H1 (cell line): ENCODE data around the gene YWHAG. TPM values are rescaled to one million over a fixed set of nuclear protein-coding genes. Genes with fewer than 3 reads are reported as not detected.

Experiments
- CTCF ChIA-PET: fragments of 300-600 bp; sonication (Branson Sonifier 250); formaldehyde crosslinking; loops from one replicate; lab custom pipeline; 2021; ENCODE audit not compliant: partially characterized antibody; lab: Charles Lee
- POLR2A ChIA-PET: fragments of 300-600 bp; sonication (Branson Sonifier 250); formaldehyde crosslinking; loops from one replicate; lab custom pipeline; 2021; ENCODE audit warnings: inconsistent platforms; ENCODE audit not compliant: partially characterized antibody; lab: Charles Lee
- DNase-seq, 2 experiments: peaks; one replicate each; pipeline versions ENCODE4 v3.0.0 to v3.0.0-alpha.2; 2010 to 2022; ENCODE audit warnings: low spot score in 2 of 2, low read depth in 1 of 2, mixed read lengths in 1 of 2
- FAIRE-seq: peaks from 2 replicates; lab custom pipeline; 2011; peaks lifted over from hg19 to GRCh38; lab: Jason Lieb, UNC
- H2AFZ ChIP-seq: 2 replicates; pipeline ENCODE4 v1.8.1; 2012; ENCODE audit warnings: low read length, inconsistent platforms
- H2AK5ac ChIP-seq: 2 replicates; pipeline ENCODE4 v1.6.1; 2013; ENCODE audit warnings: low read depth, low read length
- H2BK120ac ChIP-seq: replicated peaks from 2 replicates; pipeline ENCODE3; 2013; ENCODE audit warnings: low read depth, low read length, inconsistent platforms
- H2BK12ac ChIP-seq: 2 replicates; pipeline ENCODE4 v1.6.1; 2013; ENCODE audit warnings: low read depth, low read length
- H2BK15ac ChIP-seq: 2 replicates; pipeline ENCODE4 v1.6.1; 2013; ENCODE audit warnings: low read length
- H2BK20ac ChIP-seq: 2 replicates; pipeline ENCODE4 v1.6.1; 2013; ENCODE audit warnings: low read length
- H2BK5ac ChIP-seq: 2 replicates; pipeline ENCODE4 v1.6.1; 2013; ENCODE audit warnings: low read depth, low read length
- H3K14ac ChIP-seq: 2 replicates; pipeline ENCODE4 v1.6.1; 2013; ENCODE audit warnings: inconsistent platforms; ENCODE audit not compliant: insufficient read length
- H3K18ac ChIP-seq: 2 replicates; pipeline ENCODE4 v1.6.1; 2013; ENCODE audit warnings: low read length; ENCODE audit errors: extremely low read depth
- H3K23ac ChIP-seq: 2 replicates; pipeline ENCODE4 v1.6.1; 2013; ENCODE audit warnings: inconsistent platforms; ENCODE audit not compliant: insufficient read length
- H3K23me2 ChIP-seq: 2 replicates; pipeline ENCODE4 v1.6.1; 2013; ENCODE audit warnings: low read depth, low read length
- H3K27ac ChIP-seq: 2 replicates; pipeline ENCODE4 v1.6.1; 2011; ENCODE audit warnings: low read depth, low read length, inconsistent platforms
- H3K27me3 ChIP-seq, 4 experiments: replicated peaks in 1 of 4; 1 replicate in 1 of 4; 2 replicates in 3 of 4; pipeline versions ENCODE4 v1.6.1 to v1.8.1; 2011 to 2013; ENCODE audit warnings: low read length in 3 of 4, mild to moderate bottlenecking in 3 of 4, inconsistent platforms in 2 of 4, mixed read lengths in 2 of 4, moderate library complexity in 1 of 4; ENCODE audit not compliant: control insufficient read depth in 3 of 4, insufficient read depth in 3 of 4; ENCODE audit errors: extremely low read depth in 1 of 4
- H3K36me3 ChIP-seq, 4 experiments: 2 replicates each; pipeline versions ENCODE4 v1.6.1 to v1.8.1; 2011 to 2013; ENCODE audit warnings: mild to moderate bottlenecking in 4 of 4, low read length in 3 of 4, moderate library complexity in 2 of 4, control low read depth in 1 of 4, inconsistent platforms in 1 of 4; ENCODE audit not compliant: insufficient read depth in 4 of 4, control insufficient read depth in 2 of 4
- H3K4ac ChIP-seq: replicated peaks from 2 replicates; pipeline ENCODE3; 2013; ENCODE audit warnings: low read length, low read depth, mixed read lengths, inconsistent platforms; ENCODE audit not compliant: insufficient read length
- H3K4me1 ChIP-seq, 4 experiments: replicated peaks in 1 of 4; 1 replicate in 1 of 4; 2 replicates in 3 of 4; pipeline versions ENCODE4 v1.6.1 to v1.8.1; 2011 to 2013; ENCODE audit warnings: low read length in 3 of 4, inconsistent platforms in 2 of 4, mixed read lengths in 1 of 4; ENCODE audit not compliant: insufficient read depth in 4 of 4, control insufficient read depth in 3 of 4
- H3K4me2 ChIP-seq, 2 experiments: 2 replicates each; pipeline versions ENCODE4 v1.6.1 to v1.8.1; 2011 to 2013; ENCODE audit warnings: low read depth in 2 of 2, low read length in 2 of 2, control low read depth in 1 of 2, inconsistent platforms in 1 of 2, mild to moderate bottlenecking in 1 of 2; ENCODE audit not compliant: insufficient read depth in 1 of 2
- H3K4me3 ChIP-seq, 4 experiments: fragments of 200-600, 300-600 bp in 1 of 4; sonication (generic), shearing (Covaris generic), sonication (Bioruptor Twin) in 1 of 4; 2 replicates each; pipeline versions ENCODE4 v1.5.1 to v1.8.1; 2011 to 2016; ENCODE audit warnings: low read length in 4 of 4, low read depth in 3 of 4, control low read depth in 2 of 4, inconsistent platforms in 2 of 4, mild to moderate bottlenecking in 2 of 4, mixed read lengths in 1 of 4, moderate library complexity in 1 of 4; ENCODE audit not compliant: insufficient read depth in 2 of 4; ENCODE audit errors: extremely low read depth in 1 of 4
- H3K56ac ChIP-seq: replicated peaks from 2 replicates; pipeline ENCODE3; 2013; ENCODE audit warnings: low read depth, mild to moderate bottlenecking, mixed read lengths, low read length, inconsistent platforms; ENCODE audit not compliant: insufficient read length
- H3K79me1 ChIP-seq: 2 replicates; pipeline ENCODE4 v1.6.1; 2013; ENCODE audit warnings: low read depth, low read length, control low read depth
- H3K79me2 ChIP-seq, 2 experiments: 2 replicates each; pipeline versions ENCODE4 v1.6.1 to v1.8.1; 2012 to 2013; ENCODE audit warnings: low read length in 2 of 2, mild to moderate bottlenecking in 2 of 2, inconsistent platforms in 1 of 2; ENCODE audit not compliant: insufficient read depth in 2 of 2, control insufficient read depth in 1 of 2
- H3K9ac ChIP-seq, 4 experiments: replicated peaks in 1 of 4; 1 replicate in 1 of 4; 2 replicates in 3 of 4; pipeline versions ENCODE4 v1.6.1 to v1.8.1; 2011 to 2013; ENCODE audit warnings: low read depth in 3 of 4, low read length in 3 of 4, control low read depth in 2 of 4, mild to moderate bottlenecking in 2 of 4, moderate library complexity in 2 of 4, inconsistent platforms in 1 of 4; ENCODE audit errors: extremely low read depth in 1 of 4
- H3K9me3 ChIP-seq, 2 experiments: 2 replicates each; pipeline versions ENCODE4 v1.6.1 to v1.8.1; 2012 to 2013; ENCODE audit warnings: mild to moderate bottlenecking in 2 of 2, moderate library complexity in 2 of 2, control low read depth in 1 of 2, inconsistent platforms in 1 of 2, low read depth in 1 of 2, low read length in 1 of 2, mixed read lengths in 1 of 2; ENCODE audit not compliant: insufficient read depth in 2 of 2
- H4K20me1 ChIP-seq, 2 experiments: replicated peaks in 1 of 2; 2 replicates each; pipeline versions ENCODE3 to v1.8.1; 2011 to 2013; ENCODE audit warnings: inconsistent platforms in 2 of 2, low read length in 2 of 2, mild to moderate bottlenecking in 1 of 2; ENCODE audit not compliant: insufficient read depth in 2 of 2, control insufficient read depth in 1 of 2
- H4K5ac ChIP-seq: 2 replicates; pipeline ENCODE4 v1.6.1; 2013; ENCODE audit warnings: low read length, low read depth, mixed read lengths, inconsistent platforms; ENCODE audit not compliant: insufficient read length
- H4K8ac ChIP-seq: 2 replicates; pipeline ENCODE4 v1.8.0; 2013; ENCODE audit warnings: mild to moderate bottlenecking, moderate library complexity, low read length, inconsistent platforms; ENCODE audit not compliant: insufficient read depth; ENCODE audit errors: extremely low read depth
- H4K91ac ChIP-seq: replicated peaks from 2 replicates; pipeline ENCODE3; 2013; ENCODE audit warnings: low read length, mixed read lengths, inconsistent platforms; ENCODE audit not compliant: insufficient read length
- ATF2 ChIP-seq: IDR thresholded peaks from 2 replicates; pipeline ENCODE4 v1.6.1; 2012; ENCODE audit warnings: low read length, inconsistent platforms
- HDAC6 ChIP-seq: IDR thresholded peaks from one replicate; pipeline ENCODE4 v1.7.1; 2012; ENCODE audit warnings: low read depth, mild to moderate bottlenecking, inconsistent platforms, low read length, moderate library complexity
- MAFK ChIP-seq: IDR thresholded peaks from 2 replicates; pipeline ENCODE4 v1.6.1; 2012; ENCODE audit warnings: low read depth, mild to moderate bottlenecking, improper control_type of control experiment, low read length
- POLR2A ChIP-seq, 2 experiments: IDR thresholded peaks; 1 replicate in 1 of 2; 2 replicates in 1 of 2; pipeline ENCODE4 v1.6.1; 2011; ENCODE audit warnings: low read depth in 2 of 2, low read length in 2 of 2, mild to moderate bottlenecking in 2 of 2; ENCODE audit errors: control extremely low read depth in 1 of 2
- RAD21 ChIP-seq, 2 experiments: IDR thresholded peaks in 1 of 2; conservative IDR thresholded peaks in 1 of 2; 2 replicates each; pipeline ENCODE4 v1.6.1; 2011; ENCODE audit warnings: low read depth in 2 of 2, low read length in 2 of 2, improper control_type of control experiment in 1 of 2, inconsistent platforms in 1 of 2, mild to moderate bottlenecking in 1 of 2, moderate library complexity in 1 of 2
- SP2 ChIP-seq: IDR thresholded peaks from 2 replicates; pipeline ENCODE4 v1.6.1; 2012; ENCODE audit warnings: mild to moderate bottlenecking, low read length, inconsistent platforms
- WGBS, 2 experiments: shearing (Covaris generic) in 1 of 2; methylation state at CpG; one replicate each; pipeline versions ENCODE4 v1.1.6 to v1.1.7; 2013 to 2015; ENCODE audit warnings: low lambda C conversion rate in 2 of 2, mixed read lengths in 2 of 2, inconsistent platforms in 1 of 2, low coverage in 1 of 2, missing lambda C conversion rate in 1 of 2; ENCODE audit not compliant: insufficient replicate concordance in 2 of 2, insufficient coverage in 1 of 2, insufficient read length in 1 of 2; ENCODE audit errors: extremely low coverage in 1 of 2, missing lambda C conversion rate in 1 of 2; 5-methylcytosine and 5-hydroxymethylcytosine counted together
- polyA plus RNA-seq, 7 experiments: library from polyadenylated mRNA; depleted of rRNA in 3 of 7; stranded (reverse) in 5 of 7; unstranded in 2 of 7; fragments of >200 nt in 5 of 7; fragments of 200-250 nt in 2 of 7; gene quantifications; 1 replicate in 5 of 7; 2 replicates in 1 of 7; 4 replicates in 1 of 7; pipeline versions ENCODE4 v1.2.1 to v1.2.3, GENCODE V29; 2011 to 2013; ENCODE audit warnings: missing spikeins in 2 of 7, mixed read lengths in 2 of 7
- total RNA-seq: library from RNA; stranded (reverse); fragmentation: NEBNext Ultra II Directional; extraction: Animal tissue kit (Norgen Biotek cat#: 25700); gene quantifications from 2 replicates; pipeline ENCODE4 v1.2.1, GENCODE V29; 2021

Gene YWHAG
- total and polyA plus RNA-seq, 2 of the 8 experiments (the other 6 are each of a cell fraction or from before 2014, with no cell fraction given): 57.2 to 241 TPM

- Histone ChIP-seq H3K23ac (no peak overlapping the region), H3K23me2 (peaks cover 2% of the 10 kb centered on the region)
- CTCF ChIA-PET: interaction anchor here (0.6 to 1.5 kb wide), 4 partner anchors 8 to 24 kb away, joined by 3 to 5 read pairs (median 4); partner anchors contain the start of gene ZP3
These were observed 48.9 kb upstream of the YWHAG start for GRCh38 chr7:76407718-76408117.

More at GRCh38 chr7:76407718-76408117, 48.9 kb upstream of the YWHAG start:
- H3K4me2 ChIP-seq: no peak overlapping the region; a peak in 1 of 4 replicates
- no peak overlapping the region for H2AK5ac ChIP-seq
- DNase-seq: no peak
- no peak overlapping the region for H4K8ac ChIP-seq
- no peak overlapping the region for H3K56ac ChIP-seq
- POLR2A ChIA-PET: interaction anchor here (0.7 to 2.7 kb wide), 7 partner anchors 8 to 108 kb away, joined by 3 to 8 read pairs (median 4); partner anchors contain the start of gene YWHAG
- H3K4ac ChIP-seq: no peak overlapping the region
- no peak overlapping the region for H2BK5ac ChIP-seq
- no peak overlapping the region for H3K27ac ChIP-seq
- no peak overlapping the region for H2BK12ac ChIP-seq
- no peak overlapping the region for H2AFZ ChIP-seq
- H4K91ac ChIP-seq: no peak overlapping the region
- H4K5ac ChIP-seq: no peak overlapping the region
- H3K9me3 ChIP-seq: no peaks in the 10 kb centered on the region
- no peak overlapping the region for H2BK20ac ChIP-seq
- no peaks in the 10 kb centered on the region for H3K79me2 ChIP-seq
- H3K14ac ChIP-seq: no peak overlapping the region
- no peak overlapping the region for H3K4me3 ChIP-seq
- WGBS, 2 experiments: 92% methylated on average over 4 of the region's 4 CpGs; no CpG with 5 or more reads in 1 of the 2 experiments
- no peaks in the 10 kb centered on the region; the same call in 1 of the 2 replicates for H3K79me1 ChIP-seq
- no peaks in the 10 kb centered on the region for H4K20me1 ChIP-seq
- TF ChIP-seq RAD21 (IDR thresholded peaks at IDR 0.05 in 1 of 2, conservative IDR thresholded peaks at IDR 0.05 in 1 of 2; ENCODE audit: low read depth in 2 of 2, low read length in 2 of 2): no peak
- TF ChIP-seq ATF2: no peak
- no peak for TF ChIP-seq MAFK
- no peak for TF ChIP-seq SP2
- no peak for TF ChIP-seq POLR2A (IDR thresholded peaks at IDR 0.05; ENCODE audit: control extremely low read depth in 1 of 2, low read depth in 2 of 2, low read length in 2 of 2)
- TF ChIP-seq HDAC6: no peak
- TF ChIP-seq, all 59 proteins: peak for 0
- no peaks in the 10 kb centered on the region for H3K36me3 ChIP-seq
- no peak overlapping the region for H2BK120ac ChIP-seq
- no peak overlapping the region for H2BK15ac ChIP-seq
- H3K4me1 ChIP-seq: peaks cover 0 to 7% (median 1%) of the 10 kb centered on the region in 4 experiments; a peak in 5 of 7 replicates
- H3K9ac ChIP-seq: no peak overlapping the region
- no peaks in the 10 kb centered on the region for H3K27me3 ChIP-seq
- no peak overlapping the region for H3K18ac ChIP-seq
- FAIRE-seq: no peak
